HL-60 (cell line): ENCODE measurements around the gene ARHGAP45.

Experiments used
- DNase-seq, 2 experiments: peaks; one replicate each; pipeline ENCODE4 v3.0.0-alpha.2; 2010 to 2020; ENCODE audit warnings: low read depth in 1 of 2, low spot score in 1 of 2
- H3K27ac ChIP-seq: fragments of 250-450 bp; sonication (Bioruptor Pico); replicated peaks from 2 replicates; pipeline ENCODE4 v1.5.1; 2020; ENCODE audit warnings: mild to moderate bottlenecking, moderate library complexity
- H3K27me3 ChIP-seq: fragments of 250-450 bp; sonication (Bioruptor Pico); 2 replicates; pipeline ENCODE4 v1.5.1; 2021; ENCODE audit warnings: mild to moderate bottlenecking, moderate library complexity; ENCODE audit not compliant: insufficient read depth, poor library complexity, severe bottlenecking
- H3K4me3 ChIP-seq: replicated peaks from 2 replicates; pipeline ENCODE4 v1.5.1; 2011; ENCODE audit warnings: mild to moderate bottlenecking, control low read depth, low read length; ENCODE audit not compliant: insufficient read depth
- CTCF ChIP-seq: IDR thresholded peaks from one replicate; pipeline ENCODE4 v1.5.1; 2011; ENCODE audit warnings: low read length, control low read depth, inconsistent platforms; ENCODE audit not compliant: insufficient read depth
- GABPA ChIP-seq: IDR thresholded peaks from 2 replicates; pipeline ENCODE4 v1.6.1; 2012; ENCODE audit warnings: low read depth
- POLR2AphosphoS5 ChIP-seq: IDR thresholded peaks from 2 replicates; pipeline ENCODE4 v1.6.1; 2012; ENCODE audit warnings: low read depth
- REST ChIP-seq: IDR thresholded peaks from 2 replicates; pipeline ENCODE4 v1.6.1; 2012; ENCODE audit warnings: low read depth; ENCODE audit not compliant: insufficient replicate concordance
- SPI1 ChIP-seq: IDR thresholded peaks from 2 replicates; pipeline ENCODE4 v1.6.1; 2012; ENCODE audit warnings: low read depth, mild to moderate bottlenecking, borderline replicate concordance

Gene ARHGAP45

GRCh38 chr19:1103132-1103707 is 36.3 kb downstream of the ARHGAP45 start:
- no peak for DNase-seq
- H3K27me3 ChIP-seq, result no peaks in the 10 kb centered on the region
- peak overlapping the region; percentile 45; the same call in 1 of the 2 replicates for H3K27ac ChIP-seq
- TF ChIP-seq GABPA (no peak), REST (no peak), SPI1 (no peak), CTCF (no peak), POLR2AphosphoS5 (no peak)
- H3K4me3 ChIP-seq, result no peak overlapping the region

- peak; percentile 98 for DNase-seq
- peak within 1 kb of the TSS; percentile 72 for H3K4me3 ChIP-seq
- peak within 1 kb of the TSS; percentile 77 for H3K27ac ChIP-seq
- H3K27me3 ChIP-seq, result no peaks in the 10 kb centered on the region
- peak; percentile 23 for TF ChIP-seq REST
- peak; percentile 86 for TF ChIP-seq POLR2AphosphoS5
- TF ChIP-seq CTCF, result no peak
Measured at GRCh38 chr19:1103708-1104310, 36.8 kb downstream of the ARHGAP45 start, which contains the start of gene GPX4. TSS of gene GPX4 (plus strand) at chr19:1103994. CDS start at chr19:1104044, 50 bp downstream.

GRCh38 chr19:1104311-1105007 is 37.5 kb downstream of the ARHGAP45 start:
- H3K27ac ChIP-seq, result peak overlapping the region; percentile 77
- peak in 1 of 2 experiments; percentile 59 for DNase-seq
- no peaks in the 10 kb centered on the region for H3K27me3 ChIP-seq
- TF ChIP-seq REST (no peak), POLR2AphosphoS5 (no peak)
- H3K4me3 ChIP-seq, result peak overlapping the region; percentile 72
